HuH-7.5 (cell line): ENCODE data around the gene CCT6B.

Experiments used
- DNase-seq: peaks from one replicate; pipeline ENCODE4 v3.0.0; 2011; ENCODE audit warnings: low spot score

Gene CCT6B

DNA sequence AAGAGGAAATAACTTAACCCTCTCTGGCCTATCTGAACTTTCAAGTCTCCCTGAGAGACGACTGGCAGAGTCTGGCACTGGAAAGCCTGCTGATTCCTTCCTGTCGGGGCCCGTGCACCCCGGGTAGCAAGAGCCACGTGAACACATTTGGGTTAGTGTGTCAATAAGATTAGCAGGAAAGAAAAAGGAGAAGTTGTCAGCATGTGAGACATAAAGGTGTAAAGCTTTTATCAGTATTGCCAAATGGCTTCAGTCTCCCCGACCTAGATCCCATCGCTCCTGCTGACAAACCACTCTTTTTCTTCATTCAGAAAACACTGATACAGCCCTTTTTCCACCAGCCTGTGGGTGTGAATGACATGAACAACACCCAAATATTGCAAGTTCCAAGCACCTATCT is 74.4 kb downstream of the CCT6B start:
- DNase-seq: no peak

DNA sequence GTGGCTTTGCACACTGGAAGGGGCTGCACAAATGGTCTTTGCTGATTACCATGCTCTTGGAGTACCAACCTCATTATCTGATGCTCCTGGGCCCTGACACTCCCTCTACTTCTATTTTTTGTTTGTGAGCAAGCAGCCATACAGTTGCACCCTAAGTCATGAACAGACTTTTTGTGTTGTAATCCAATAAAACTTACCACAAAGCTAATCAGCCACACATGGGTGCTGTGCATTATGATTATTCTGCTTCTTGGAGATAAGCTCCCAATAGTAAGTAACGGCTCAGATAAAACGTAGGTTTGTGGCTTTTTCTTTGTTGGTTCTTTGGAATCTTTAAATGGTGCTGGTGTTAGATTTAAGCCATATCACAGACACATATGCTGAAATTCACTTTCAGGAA is 76.2 kb downstream of the CCT6B start:
- DNase-seq: no peak

DNA sequence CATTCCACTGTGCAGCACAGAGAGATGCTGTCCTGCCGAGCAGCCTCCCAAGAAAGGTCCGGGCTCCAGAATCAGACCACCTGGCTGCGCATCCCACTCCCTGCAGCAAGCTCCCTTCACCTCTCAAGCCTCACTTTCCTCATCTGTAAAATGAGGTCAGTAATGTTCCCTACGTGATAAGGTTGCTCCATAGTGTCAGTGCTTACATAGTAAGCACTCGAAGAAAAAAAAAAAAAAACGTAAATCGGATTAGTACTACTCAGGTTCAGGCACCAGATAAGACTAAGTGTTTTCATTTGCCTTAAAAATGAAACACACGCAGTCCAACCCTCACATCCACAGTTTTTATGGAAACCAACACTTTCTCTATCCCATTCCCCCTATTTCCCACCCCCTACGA is 76.7 kb downstream of the CCT6B start:
- DNase-seq: no peak

DNA sequence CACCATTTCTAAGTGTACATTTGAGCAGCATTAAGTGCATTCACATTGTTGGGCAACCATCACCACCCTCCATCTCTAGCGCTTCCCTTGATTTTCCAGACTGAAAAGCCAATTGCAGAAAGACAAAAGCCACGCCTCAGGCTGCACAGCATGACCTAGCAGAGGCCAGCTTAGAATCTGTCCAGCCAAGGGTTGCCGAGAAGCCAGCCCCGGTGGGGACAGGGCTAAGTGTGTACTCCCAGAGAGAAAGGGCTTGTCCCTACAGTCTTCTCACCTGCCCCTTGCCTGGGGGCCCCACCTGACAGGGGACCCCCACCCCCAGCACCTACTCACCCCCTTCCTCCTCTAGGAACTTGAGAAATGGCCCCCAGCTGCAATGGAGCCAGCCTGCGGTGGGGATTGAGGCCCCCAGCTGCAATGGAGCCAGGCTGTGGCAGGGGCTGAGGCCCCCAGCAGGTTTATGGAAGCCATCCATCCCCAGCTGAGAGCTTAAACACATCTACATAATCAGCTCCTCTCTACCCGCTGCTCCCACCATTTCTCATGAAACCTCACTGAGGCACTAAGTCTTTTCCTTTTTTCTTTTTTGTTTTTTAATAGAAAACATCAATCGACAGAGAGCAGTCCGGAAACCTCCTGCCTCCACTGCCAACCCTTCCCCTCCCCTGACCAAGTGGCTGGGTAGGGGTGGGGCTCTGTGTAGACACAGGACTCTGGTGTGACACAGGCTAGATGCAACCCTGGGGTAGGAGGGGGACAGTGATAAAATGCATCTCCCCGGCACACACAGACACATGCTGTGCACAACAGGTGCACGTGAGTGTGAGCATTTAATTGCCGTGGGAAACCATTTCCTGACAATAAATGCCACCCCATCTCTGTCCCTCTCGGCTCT is 77.9 kb downstream of the CCT6B start:
- DNase-seq: no peak

DNA sequence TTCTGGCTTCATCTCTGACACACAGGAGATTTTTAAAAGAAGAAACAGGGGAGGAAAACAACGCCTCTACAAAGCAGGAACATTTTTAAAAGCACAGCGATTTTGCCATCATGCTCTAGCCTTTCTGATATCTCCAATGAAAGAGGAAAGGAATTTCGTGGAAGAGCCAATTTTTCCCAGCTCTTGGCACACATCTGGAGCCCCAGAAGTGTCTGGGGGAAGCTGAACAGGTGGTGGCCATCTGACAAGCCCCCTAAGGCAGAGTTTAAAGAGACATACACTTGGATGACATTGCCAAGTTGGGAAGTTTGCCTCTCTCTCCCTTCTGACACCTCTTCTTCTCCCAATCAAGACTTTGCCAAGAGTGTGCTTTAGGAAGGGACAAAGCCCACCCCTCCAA is 82.1 kb downstream of the CCT6B start:
- DNase-seq: no peak
